HuH-7 (cell line): ENCODE measurements around the gene PANX1.
"Not testable (repeated sequence)": the region's sequence is repeated elsewhere in the genome, so short reads cannot be mapped to it uniquely, and the experiment has no call there.

Experiments
- DNase-seq: peaks from one replicate; pipeline ENCODE4 v3.0.0; 2011; ENCODE audit warnings: low spot score

Gene PANX1

DNA sequence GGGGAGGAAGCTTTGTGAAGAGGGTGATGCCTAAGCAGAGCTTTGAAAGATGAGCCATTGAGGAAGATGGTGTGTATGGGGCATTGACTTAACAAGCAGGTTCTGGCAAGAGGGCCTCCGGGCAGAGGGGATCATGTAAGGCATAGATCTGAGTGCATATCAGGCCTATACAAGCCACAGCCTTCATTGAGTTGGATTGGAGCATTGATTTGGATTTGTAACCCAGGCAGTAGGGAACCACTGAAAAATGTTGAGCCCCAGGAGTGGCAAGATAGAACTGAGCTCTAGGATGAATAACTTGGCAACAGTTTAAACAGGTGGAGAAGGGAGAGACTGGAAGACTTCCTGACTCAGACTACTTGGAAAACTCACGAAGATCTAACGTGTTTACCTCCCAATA, 21.4 kb downstream of the PANX1 start:
- no peak for DNase-seq

DNA sequence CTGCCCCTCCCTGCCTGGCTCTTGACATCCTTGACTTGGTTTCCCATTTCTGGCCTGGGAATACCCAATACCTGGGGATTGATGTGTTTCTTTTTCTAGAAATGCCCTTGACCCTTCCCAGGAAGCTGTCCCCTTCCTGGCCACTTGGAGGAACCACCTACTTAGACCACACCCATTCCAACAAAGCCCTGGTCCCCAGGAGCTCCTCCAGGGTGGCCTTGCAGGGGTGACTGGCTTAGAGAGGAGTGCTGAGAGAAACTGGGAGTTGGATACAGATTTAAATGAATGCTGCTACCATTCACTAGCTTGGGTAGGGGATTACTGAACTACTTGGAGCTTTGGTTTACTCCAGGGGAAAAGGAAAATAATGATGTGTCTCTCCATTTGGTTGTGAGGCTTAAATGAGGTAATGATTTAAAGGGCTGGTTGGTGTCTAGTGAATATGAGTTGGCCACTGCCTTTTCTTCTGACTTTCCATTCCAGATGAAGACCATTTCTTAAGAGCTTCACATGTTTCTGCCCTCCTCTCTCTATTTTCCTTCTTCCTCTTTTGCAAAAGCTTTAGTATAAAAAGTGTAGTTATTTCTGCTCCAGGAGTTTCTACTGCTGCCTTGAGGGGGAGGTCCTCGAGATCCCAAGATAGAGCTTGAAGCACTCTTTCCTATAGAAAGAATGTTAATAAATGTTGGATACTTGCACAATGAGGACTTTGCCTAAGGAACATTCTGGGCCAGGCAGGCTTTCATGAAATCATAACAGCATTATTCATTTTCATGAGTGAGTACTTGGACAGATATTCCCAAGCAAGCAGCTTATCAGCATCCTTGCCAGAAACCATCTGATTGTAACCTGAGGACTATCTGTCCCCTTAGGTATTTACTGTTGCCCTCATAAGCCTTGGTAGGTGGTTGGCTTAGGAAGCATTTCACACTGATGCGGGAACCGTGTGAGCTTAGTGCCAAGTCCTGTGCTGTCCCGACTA, 22.4 kb downstream of the PANX1 start:
- no peak for DNase-seq

GRCh38 chr11:94151903-94152677, 23.4 kb downstream of the PANX1 start:
- DNase-seq: no peak

GRCh38 chr11:94152678-94153065, 24.0 kb downstream of the PANX1 start:
- no peak for DNase-seq

- no peak for DNase-seq
Observed at GRCh38 chr11:94153320-94153719, 24.7 kb downstream of the PANX1 start.

- no peak for DNase-seq
Observed at GRCh38 chr11:94154095-94154856, 25.6 kb downstream of the PANX1 start.

- DNase-seq: not testable (repeated sequence)
Observed at GRCh38 chr11:94157339-94157738, 28.7 kb downstream of the PANX1 start.

- no peak for DNase-seq
Observed at GRCh38 chr11:94168882-94169281, 40.2 kb downstream of the PANX1 start.

GRCh38 chr11:94169516-94169915, 40.9 kb downstream of the PANX1 start:
- DNase-seq: no peak

DNA sequence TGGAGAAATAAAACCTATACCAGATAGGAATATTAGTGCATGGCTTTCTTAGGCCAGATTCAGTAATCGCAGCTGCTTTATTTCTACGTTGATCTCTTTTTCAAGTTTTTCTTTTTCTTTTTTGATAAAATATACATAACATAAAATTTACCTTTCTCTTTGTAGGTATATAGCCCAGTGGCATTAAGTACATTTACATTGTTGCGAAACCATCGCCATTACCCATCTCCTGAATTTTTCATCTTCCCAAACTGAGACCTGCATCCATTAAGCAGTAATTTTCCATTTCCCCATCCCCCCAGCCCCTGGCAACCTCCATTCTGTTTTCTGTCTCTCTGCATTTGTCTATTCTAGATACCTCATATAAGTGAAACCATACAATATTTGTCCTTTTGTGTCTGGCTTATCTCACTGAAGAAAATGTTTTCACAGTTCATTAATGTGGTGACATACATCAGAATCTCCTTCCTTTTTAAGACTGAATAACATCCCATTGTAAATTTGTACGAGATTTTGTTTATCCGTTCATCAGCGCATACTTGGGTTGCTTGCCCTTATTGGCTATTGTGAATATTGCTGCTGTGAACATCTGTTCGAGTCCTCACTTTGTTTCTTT, 41.4 kb downstream of the PANX1 start:
- DNase-seq: no peak

DNA sequence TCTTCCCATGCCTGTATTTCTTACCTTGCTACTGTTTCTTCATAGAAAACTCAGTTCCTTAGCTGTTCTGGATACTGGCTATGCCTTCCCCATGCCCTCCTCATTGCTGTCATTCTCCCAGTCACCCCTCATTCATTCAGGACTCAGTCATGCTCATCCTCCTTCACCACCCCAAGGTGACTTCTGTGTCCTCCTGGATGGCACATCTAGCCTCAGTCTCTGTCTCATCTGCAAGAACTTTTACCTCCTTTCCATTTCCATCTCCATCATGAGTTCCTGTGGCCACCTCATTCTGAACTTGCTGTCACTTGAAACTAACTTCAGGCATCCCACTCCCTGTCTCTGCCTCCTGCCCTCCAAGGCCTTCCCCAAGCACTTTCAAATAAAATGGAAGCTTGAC, 42.3 kb downstream of the PANX1 start:
- no peak for DNase-seq

DNA sequence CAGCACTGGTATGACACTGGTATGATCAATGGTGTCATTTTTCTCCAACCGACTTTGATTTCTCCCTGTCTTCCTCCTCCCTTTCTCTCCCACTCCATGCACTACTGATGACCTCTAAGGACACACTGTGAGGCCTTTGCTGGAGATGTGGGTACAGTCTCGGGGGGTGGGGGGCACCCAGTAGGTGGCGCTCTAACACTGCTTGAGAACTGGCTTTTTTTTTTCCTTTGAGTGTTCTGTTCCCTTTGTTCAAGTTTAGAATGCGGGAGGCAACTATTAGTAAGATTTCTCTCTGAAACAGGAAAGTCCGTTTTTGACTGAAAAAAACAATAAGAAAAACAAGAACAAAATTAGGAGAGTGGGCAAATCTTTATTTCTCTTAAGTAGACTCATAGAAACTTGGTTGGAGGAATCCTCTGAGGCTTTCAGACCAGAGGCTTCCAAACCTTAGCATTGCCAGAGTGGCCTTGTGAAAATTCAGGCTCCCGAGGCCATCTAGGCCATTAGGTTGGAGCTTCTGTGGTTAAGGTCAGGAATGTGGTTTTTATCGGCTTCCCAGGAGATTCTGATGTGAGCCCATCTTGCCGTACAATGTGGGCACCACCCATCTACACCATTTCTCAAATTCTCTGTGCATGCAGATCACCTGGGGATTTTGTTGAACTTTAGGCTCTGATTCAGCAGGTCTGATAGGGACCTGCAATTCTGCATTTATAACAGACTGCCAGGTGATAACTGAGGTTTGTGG, 43.2 kb downstream of the PANX1 start:
- peak; percentile 58 for DNase-seq

DNA sequence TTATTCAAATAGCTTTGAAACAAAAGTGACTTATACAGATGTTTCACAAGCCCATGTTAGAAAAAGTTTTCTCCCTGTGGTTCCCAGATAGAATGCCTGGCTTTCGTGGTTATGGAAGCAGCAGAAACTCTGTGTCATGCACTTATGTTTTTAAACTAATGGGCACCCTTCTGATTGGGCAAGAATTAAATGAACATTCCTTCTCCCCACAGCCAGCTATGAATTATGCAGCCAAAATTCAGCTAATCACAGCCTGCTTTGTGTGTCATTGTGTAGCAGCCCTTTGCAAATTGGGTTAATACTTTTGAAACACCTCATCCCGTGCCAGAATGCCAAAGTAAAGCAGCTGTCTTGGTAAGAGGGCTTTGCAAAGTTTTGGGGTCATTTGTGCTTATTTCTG, 46.9 kb downstream of the PANX1 start:
- no peak for DNase-seq

- DNase-seq: no peak
Observed at GRCh38 chr11:94178331-94178730, 49.7 kb downstream of the PANX1 start.

DNA sequence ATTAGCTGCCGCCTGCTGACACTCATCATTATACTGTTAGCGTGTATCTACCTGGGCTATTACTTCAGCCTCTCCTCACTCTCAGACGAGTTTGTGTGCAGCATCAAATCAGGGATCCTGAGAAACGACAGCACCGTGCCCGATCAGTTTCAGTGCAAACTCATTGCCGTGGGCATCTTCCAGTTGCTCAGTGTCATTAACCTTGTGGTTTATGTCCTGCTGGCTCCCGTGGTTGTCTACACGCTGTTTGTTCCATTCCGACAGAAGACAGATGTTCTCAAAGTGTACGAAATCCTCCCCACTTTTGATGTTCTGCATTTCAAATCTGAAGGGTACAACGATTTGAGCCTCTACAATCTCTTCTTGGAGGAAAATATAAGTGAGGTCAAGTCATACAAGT, 51.1 kb downstream of the PANX1 start:
- no peak for DNase-seq

DNA sequence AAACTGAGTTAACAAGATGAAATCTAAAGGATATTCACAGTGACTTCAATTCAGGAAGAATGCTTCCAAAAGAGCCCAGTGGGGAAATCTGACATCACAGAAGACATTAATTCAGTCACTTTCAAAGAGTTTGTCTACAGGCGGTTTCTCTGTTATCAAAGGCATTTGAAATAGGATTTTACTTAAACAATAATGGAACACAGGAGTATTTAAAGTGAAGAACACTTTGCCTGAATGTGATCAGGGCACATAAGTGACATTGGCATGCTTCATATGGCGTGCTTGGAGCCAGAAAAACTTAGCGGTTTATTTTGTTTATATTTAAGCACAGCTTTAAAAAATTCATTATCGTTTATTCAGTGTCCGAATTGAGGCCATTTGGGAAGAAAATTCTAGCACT, 52.9 kb downstream of the PANX1 start:
- DNase-seq: no peak

DNA sequence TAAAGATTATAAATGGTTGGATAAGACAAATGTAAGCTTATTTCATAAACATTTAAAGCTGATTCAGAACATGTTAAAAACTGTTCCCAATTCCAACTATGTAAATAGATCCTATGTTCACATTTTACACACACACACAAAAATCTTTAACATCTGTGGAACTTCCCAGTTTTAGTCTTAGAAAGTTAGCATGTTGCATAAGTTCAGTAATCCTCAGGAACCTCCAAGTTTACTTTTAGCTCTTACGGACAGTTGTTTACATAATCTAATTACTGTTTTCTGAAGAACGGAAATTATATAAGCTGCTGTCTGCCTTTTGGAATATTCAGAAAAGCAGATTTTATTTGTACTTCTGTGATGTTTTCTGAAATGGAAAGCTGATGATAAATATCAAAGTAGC, 53.3 kb downstream of the PANX1 start:
- DNase-seq: no peak

- DNase-seq: no peak
Observed at GRCh38 chr11:94183251-94183885, 54.7 kb downstream of the PANX1 start.

DNA sequence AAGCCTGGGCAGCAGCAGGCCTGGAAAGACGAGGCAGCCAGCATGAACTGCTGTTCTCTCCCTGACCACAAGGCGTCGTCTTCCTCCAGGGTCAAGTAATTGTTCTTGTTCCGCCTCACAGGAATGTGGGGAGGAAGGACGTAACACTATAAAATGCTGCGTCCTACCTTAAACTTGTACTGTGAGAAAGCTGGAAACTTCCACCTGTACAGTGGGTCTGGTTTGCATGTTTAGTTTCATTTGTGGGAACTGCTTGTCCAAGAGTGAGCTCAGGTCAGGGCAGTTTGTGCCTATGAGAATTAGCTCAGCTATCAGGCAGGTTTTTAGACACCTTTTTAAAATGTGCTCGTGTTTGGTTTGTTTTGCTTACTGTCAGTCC, 55.2 kb downstream of the PANX1 start:
- DNase-seq: peak; percentile 43

DNA sequence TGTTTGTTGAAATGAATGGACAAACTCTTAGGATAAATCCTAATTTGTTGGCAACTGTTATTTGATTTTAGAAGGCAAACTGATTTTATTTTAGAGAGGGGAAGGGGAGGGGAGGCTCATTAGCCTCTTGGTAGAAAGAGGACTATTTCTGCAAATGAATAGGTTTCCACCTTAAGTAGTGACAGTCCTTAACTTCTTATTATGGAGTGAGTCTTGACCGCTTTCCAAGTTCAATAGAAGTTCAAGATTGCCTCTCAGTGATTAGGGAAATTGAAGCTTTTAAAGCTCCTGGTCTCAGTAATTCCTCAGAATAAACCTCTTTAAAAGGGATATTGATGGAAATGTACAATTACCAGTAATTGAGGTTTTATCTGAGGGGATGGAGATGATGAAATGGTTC, 55.7 kb downstream of the PANX1 start:
- DNase-seq: no peak

DNA sequence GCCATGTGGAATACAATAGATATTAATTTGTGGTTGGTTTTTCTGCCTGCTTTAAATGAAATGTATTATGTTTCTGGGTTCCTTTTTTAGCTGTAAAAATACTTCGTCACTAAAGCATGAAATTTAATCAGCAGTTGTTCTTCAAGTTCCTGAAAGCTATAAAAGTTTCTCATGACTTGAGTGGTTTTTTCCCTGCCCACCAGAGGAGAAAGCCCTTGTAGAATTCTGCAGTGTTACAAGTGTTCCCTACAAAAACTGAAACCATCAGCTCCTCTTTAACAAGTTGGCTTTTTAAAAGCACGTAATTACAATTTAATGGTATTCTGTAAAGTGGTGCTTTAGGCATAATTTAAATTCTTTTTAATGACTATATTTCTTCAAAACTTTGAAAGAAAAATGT, 56.2 kb downstream of the PANX1 start:
- DNase-seq: no peak
